Measurements from ENCODE around the gene GABRG3. TPM values are rescaled to one million over a fixed set of nuclear protein-coding genes. Genes with fewer than 3 reads are reported as not detected.

Gene GABRG3
- total and polyA plus RNA-seq, 10 of the 15 experiments (the other 5 are each of a cell fraction or from before 2014, with no cell fraction given): 0.15 TPM; not detected in 9

- TF ChIP-seq, protein P1, sequence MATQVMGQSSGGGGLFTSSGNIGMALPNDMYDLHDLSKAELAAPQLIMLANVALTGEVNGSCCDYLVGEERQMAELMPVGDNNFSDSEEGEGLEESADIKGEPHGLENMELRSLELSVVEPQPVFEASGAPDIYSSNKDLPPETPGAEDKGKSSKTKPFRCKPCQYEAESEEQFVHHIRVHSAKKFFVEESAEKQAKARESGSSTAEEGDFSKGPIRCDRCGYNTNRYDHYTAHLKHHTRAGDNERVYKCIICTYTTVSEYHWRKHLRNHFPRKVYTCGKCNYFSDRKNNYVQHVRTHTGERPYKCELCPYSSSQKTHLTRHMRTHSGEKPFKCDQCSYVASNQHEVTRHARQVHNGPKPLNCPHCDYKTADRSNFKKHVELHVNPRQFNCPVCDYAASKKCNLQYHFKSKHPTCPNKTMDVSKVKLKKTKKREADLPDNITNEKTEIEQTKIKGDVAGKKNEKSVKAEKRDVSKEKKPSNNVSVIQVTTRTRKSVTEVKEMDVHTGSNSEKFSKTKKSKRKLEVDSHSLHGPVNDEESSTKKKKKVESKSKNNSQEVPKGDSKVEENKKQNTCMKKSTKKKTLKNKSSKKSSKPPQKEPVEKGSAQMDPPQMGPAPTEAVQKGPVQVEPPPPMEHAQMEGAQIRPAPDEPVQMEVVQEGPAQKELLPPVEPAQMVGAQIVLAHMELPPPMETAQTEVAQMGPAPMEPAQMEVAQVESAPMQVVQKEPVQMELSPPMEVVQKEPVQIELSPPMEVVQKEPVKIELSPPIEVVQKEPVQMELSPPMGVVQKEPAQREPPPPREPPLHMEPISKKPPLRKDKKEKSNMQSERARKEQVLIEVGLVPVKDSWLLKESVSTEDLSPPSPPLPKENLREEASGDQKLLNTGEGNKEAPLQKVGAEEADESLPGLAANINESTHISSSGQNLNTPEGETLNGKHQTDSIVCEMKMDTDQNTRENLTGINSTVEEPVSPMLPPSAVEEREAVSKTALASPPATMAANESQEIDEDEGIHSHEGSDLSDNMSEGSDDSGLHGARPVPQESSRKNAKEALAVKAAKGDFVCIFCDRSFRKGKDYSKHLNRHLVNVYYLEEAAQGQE (IDR thresholded peaks at IDR 0.05; ENCODE audit: low read depth, low read length): no peak
- TF ChIP-seq RCOR1 (conservative IDR thresholded peaks at IDR 0.05; ENCODE audit: low read depth, low read length) (no peak), ATF3 (IDR thresholded peaks at IDR 0.05; ENCODE audit: borderline replicate concordance, extremely low read depth, low read depth, low read length) (no peak), CEBPB (IDR thresholded peaks at IDR 0.05; ENCODE audit: borderline replicate concordance in 1 of 2, low read depth in 2 of 2, low read length in 2 of 2) (no peak), ZBTB11 (CRISPR knock-in tag; IDR thresholded peaks at IDR 0.05) (no peak), TBL1XR1 (IDR thresholded peaks at IDR 0.05; ENCODE audit: low read depth, low read length) (no peak), ASH2L (IDR thresholded peaks at IDR 0.05; ENCODE audit: borderline replicate concordance, low read depth) (no peak), MXI1 (IDR thresholded peaks at IDR 0.05; ENCODE audit: low read depth, low read length) (no peak)
These were observed 277.3 kb downstream of the GABRG3 start (continued) for GRCh38 chr15:27248251-27248650.
